HepG2 (cell line): ENCODE data around the gene CCDC170.

Experiments used
- TAF1 ChIP-seq: sonication (generic); formaldehyde crosslinking; IDR thresholded peaks from 2 replicates; pipeline ENCODE4 v1.4.0; 2020; ENCODE audit warnings: missing genetic modification reagents
- TF ChIP-seq, protein P1 (sequence below): sonication (generic); formaldehyde crosslinking; IDR thresholded peaks from 2 replicates; pipeline ENCODE4 v1.8.1; 2023; ENCODE audit warnings: mild to moderate bottlenecking, inconsistent platforms, moderate library complexity, missing genetic modification reagents, borderline replicate concordance

DNA sequence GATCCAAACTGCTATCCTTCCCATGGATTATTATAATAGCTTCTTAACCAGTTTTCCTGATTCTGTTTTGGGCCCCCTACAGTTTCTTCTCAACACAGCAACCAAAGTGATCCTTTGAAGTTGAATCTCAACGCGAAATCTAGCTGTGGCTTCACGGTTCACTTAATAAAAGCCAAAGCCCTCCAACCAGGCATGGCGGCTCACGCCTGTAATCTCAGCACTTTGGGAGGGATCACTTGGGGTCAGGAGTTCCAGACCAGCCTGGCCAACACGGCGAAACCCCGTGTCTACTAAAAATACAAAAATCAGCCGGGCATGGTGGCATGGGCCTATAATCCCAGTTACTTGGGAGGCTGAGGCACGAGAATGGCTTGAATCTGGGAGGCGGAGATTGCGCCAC is 45.2 kb upstream of the CCDC170 start:
- TF ChIP-seq, protein P1, sequence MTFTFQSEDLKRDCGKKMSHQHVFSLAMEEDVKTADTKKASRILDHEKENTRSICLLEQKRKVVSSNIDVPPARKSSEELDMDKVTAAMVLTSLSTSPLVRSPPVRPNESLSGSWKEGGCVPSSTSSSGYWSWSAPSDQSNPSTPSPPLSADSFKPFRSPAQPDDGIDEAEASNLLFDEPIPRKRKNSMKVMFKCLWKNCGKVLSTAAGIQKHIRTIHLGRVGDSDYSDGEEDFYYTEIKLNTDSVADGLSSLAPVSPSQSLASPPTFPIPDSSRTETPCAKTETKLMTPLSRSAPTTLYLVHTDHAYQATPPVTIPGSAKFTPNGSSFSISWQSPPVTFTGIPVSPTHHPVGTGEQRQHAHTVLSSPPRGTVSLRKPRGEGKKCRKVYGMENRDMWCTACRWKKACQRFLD (CRISPR knock-in tag): no peak
- TF ChIP-seq TAF1: no peak
